MM.1S (cell line): ENCODE data around the gene MROH2A.
"Not testable (repeated sequence)": the region's sequence is repeated elsewhere in the genome, so short reads cannot be mapped to it uniquely, and the experiment has no call there.

Experiments used
- DNase-seq: peaks from one replicate; pipeline ENCODE4 v3.0.0-alpha.2; 2015
- H2AFZ ChIP-seq: fragments of 300-600 bp; sonication (generic); 2 replicates; pipeline ENCODE4 v1.6.0; 2016; ENCODE audit warnings: antibody characterized with exemption, low read length
- H3F3A ChIP-seq: fragments of 300-600 bp; sonication (generic); 2 replicates; pipeline ENCODE4 v1.6.1; 2016; ENCODE audit warnings: mild to moderate bottlenecking, antibody characterized with exemption, low read length, moderate library complexity, mixed read lengths; ENCODE audit not compliant: insufficient read depth
- H3K27ac ChIP-seq: fragments of 300-600 bp; sonication (generic); 2 replicates; pipeline ENCODE4 v1.5.1; 2016; ENCODE audit warnings: mild to moderate bottlenecking, low read length
- H3K27me3 ChIP-seq: fragments of 300-600 bp; sonication (generic); replicated peaks from 2 replicates; pipeline ENCODE4 v1.6.0; 2016; ENCODE audit warnings: low read length; ENCODE audit not compliant: insufficient read depth
- H3K36me3 ChIP-seq: fragments of 300-600 bp; sonication (generic); replicated peaks from 2 replicates; pipeline ENCODE4 v1.6.1; 2016; ENCODE audit warnings: mild to moderate bottlenecking, low read length, mixed read lengths; ENCODE audit not compliant: insufficient read depth
- H3K4me1 ChIP-seq: fragments of 300-600 bp; sonication (generic); 2 replicates; pipeline ENCODE4 v1.6.1; 2016; ENCODE audit warnings: low read length, mixed read lengths
- H3K4me2 ChIP-seq: fragments of 300-600 bp; sonication (generic); 2 replicates; pipeline ENCODE4 v1.6.0; 2016; ENCODE audit warnings: low read depth, low read length
- H3K4me3 ChIP-seq: fragments of 300-600 bp; sonication (generic); 2 replicates; pipeline ENCODE4 v1.5.1; 2016; ENCODE audit warnings: low read length, mixed read lengths
- H3K79me2 ChIP-seq: fragments of 300-600 bp; sonication (generic); 2 replicates; pipeline ENCODE4 v1.6.1; 2016; ENCODE audit warnings: mixed run types, low read length, mixed read lengths
- H3K9ac ChIP-seq: fragments of 300-600 bp; sonication (generic); 2 replicates; pipeline ENCODE4 v1.6.1; 2016; ENCODE audit warnings: low read length, mixed read lengths
- H3K9me2 ChIP-seq: fragments of 300-600 bp; sonication (generic); replicated peaks from 2 replicates; pipeline ENCODE4 v1.6.1; 2016; ENCODE audit warnings: mild to moderate bottlenecking, low read length, mixed read lengths; ENCODE audit not compliant: insufficient read depth
- H3K9me3 ChIP-seq: fragments of 300-600 bp; sonication (generic); replicated peaks from 2 replicates; pipeline ENCODE4 v1.6.1; 2016; ENCODE audit warnings: mild to moderate bottlenecking, low read length, mixed read lengths; ENCODE audit not compliant: insufficient read depth
- H4K20me1 ChIP-seq: fragments of 300-600 bp; sonication (generic); 2 replicates; pipeline ENCODE4 v1.6.1; 2016; ENCODE audit warnings: mild to moderate bottlenecking, low read length, moderate library complexity, mixed read lengths; ENCODE audit not compliant: insufficient read depth
- CTCF ChIP-seq: fragments of 300-600 bp; sonication (generic); IDR thresholded peaks from 2 replicates; pipeline ENCODE4 v1.5.1; 2016; ENCODE audit warnings: antibody characterized with exemption, low read length, mixed read lengths
- EZH2 ChIP-seq: fragments of 300-600 bp; sonication (generic); optimal IDR thresholded peaks from 2 replicates; pipeline ENCODE3; 2017; ENCODE audit warnings: low read depth, mild to moderate bottlenecking, antibody characterized with exemption, low read length, mixed read lengths
- EZH2phosphoT487 ChIP-seq: fragments of 300-600 bp; sonication (generic); IDR thresholded peaks from 2 replicates; pipeline ENCODE4 v1.6.1; 2018; ENCODE audit warnings: antibody characterized with exemption, low read length

MROH2A gene

GRCh38 chr2:233746475-233747282 lies 31.5 kb upstream of the MROH2A start:
- no peaks in the 10 kb centered on the region for H3F3A ChIP-seq
- H3K4me1 ChIP-seq, result no peaks in the 10 kb centered on the region
- H3K4me3 ChIP-seq, result no peak overlapping the region
- no peak overlapping the region for H3K27ac ChIP-seq
- H3K9ac ChIP-seq, result no peak overlapping the region
- H3K27me3 ChIP-seq, result no peaks in the 10 kb centered on the region
- H3K4me2 ChIP-seq, result no peak overlapping the region
- H3K9me2 ChIP-seq, result no peaks in the 10 kb centered on the region
- no peak overlapping the region for H2AFZ ChIP-seq
- no peak for DNase-seq
- H3K79me2 ChIP-seq, result no peaks in the 10 kb centered on the region
- H3K9me3 ChIP-seq, result no peaks in the 10 kb centered on the region
- TF ChIP-seq EZH2 (no peak), EZH2phosphoT487 (no peak), CTCF (no peak)
- H3K36me3 ChIP-seq, result no peaks in the 10 kb centered on the region
- no peaks in the 10 kb centered on the region for H4K20me1 ChIP-seq

- Histone ChIP-seq H3K27me3 (no peaks in the 10 kb centered on the region), H3K27ac (no peak overlapping the region), H3F3A (no peaks in the 10 kb centered on the region), H3K9me3 (no peaks in the 10 kb centered on the region), H3K4me1 (no peaks in the 10 kb centered on the region), H3K79me2 (no peaks in the 10 kb centered on the region), H2AFZ (no peak overlapping the region), H3K4me3 (no peak overlapping the region), H3K9me2 (no peaks in the 10 kb centered on the region), H3K4me2 (no peak overlapping the region), H4K20me1 (no peaks in the 10 kb centered on the region), H3K9ac (no peak overlapping the region), H3K36me3 (no peaks in the 10 kb centered on the region)
- TF ChIP-seq EZH2 (no peak), EZH2phosphoT487 (no peak), CTCF (no peak)
- no peak for DNase-seq
These were observed 30.9 kb upstream of the MROH2A start for GRCh38 chr2:233747283-233747544.

- not testable (repeated sequence) for H2AFZ ChIP-seq, H4K20me1 ChIP-seq, H3K4me2 ChIP-seq, H3K4me3 ChIP-seq, H3K27ac ChIP-seq, H3K27me3 ChIP-seq, H3K4me1 ChIP-seq, H3K36me3 ChIP-seq, H3K9ac ChIP-seq, H3K9me3 ChIP-seq, H3K79me2 ChIP-seq, H3K9me2 ChIP-seq, DNase-seq, H3F3A ChIP-seq
These were observed 27.4 kb upstream of the MROH2A start for GRCh38 chr2:233750689-233751088.

GRCh38 chr2:233751212-233752009 lies 26.7 kb upstream of the MROH2A start:
- H3K4me3 ChIP-seq, H3K27ac ChIP-seq, H4K20me1 ChIP-seq, H3F3A ChIP-seq, H3K9me3 ChIP-seq, H3K4me1 ChIP-seq, H3K9ac ChIP-seq, H3K79me2 ChIP-seq, DNase-seq, H3K36me3 ChIP-seq, H3K9me2 ChIP-seq, H3K27me3 ChIP-seq, H2AFZ ChIP-seq, H3K4me2 ChIP-seq: not testable (repeated sequence)
